Psoas muscle (tissue), 8 donors: ENCODE results near the gene PCDH1. TPM values are rescaled to one million over a fixed set of nuclear protein-coding genes. Genes with fewer than 3 reads are reported as not detected.
"Not testable (repeated sequence)": the region's sequence is repeated elsewhere in the genome, so short reads cannot be mapped to it uniquely, and the experiment has no call there.

Source experiments
- ATAC-seq, 4 donors: fragments of 200-7000 bp; cut with Tn5 transposase; one replicate each; pipeline ENCODE4 v1.9.1; 2020; ENCODE audit warnings: moderate library complexity in 3 of 4, mild to moderate bottlenecking in 2 of 4
- DNase-seq, 2 donors: peaks; one replicate each; pipeline ENCODE4 v3.0.0-alpha.2; 2020
- H3K27ac ChIP-seq: fragments of 200-600 bp; one replicate; pipeline ENCODE4 v1.8.0; 2022
- H3K27me3 ChIP-seq, 3 donors: fragments of 200-600 bp in 1 of 3; one replicate each; pipeline versions ENCODE4 v1.6.1 to v1.8.0; 2013 to 2022; ENCODE audit warnings: low read length in 2 of 3, mild to moderate bottlenecking in 2 of 3, moderate library complexity in 1 of 3; ENCODE audit not compliant: insufficient read depth in 3 of 3
- H3K36me3 ChIP-seq, 2 donors: fragments of 200-600 bp in 1 of 2; one replicate each; pipeline versions ENCODE4 v1.6.1 to v1.8.0; 2013 to 2022; ENCODE audit warnings: low read depth in 1 of 2, mild to moderate bottlenecking in 1 of 2, moderate library complexity in 1 of 2; ENCODE audit not compliant: insufficient read depth in 1 of 2
- H3K4me1 ChIP-seq: fragments of 200-600 bp; one replicate; pipeline ENCODE4 v1.8.0; 2022
- H3K4me3 ChIP-seq: fragments of 200-600 bp; one replicate; pipeline ENCODE4 v1.8.0; 2022; ENCODE audit warnings: mild to moderate bottlenecking
- H3K9me3 ChIP-seq: fragments of 200-600 bp; one replicate; pipeline ENCODE4 v1.8.0; 2022
- WGBS, 3 donors: extraction: QIAGEN DNeasy Blood & Tissue Kit; methylation state at CpG; one replicate each; pipeline versions ENCODE4 v1.1.6 to v1.1.7; 2013; 5-methylcytosine and 5-hydroxymethylcytosine counted together
- intact Hi-C, 2 donors: fragments of 100-400 bp; cut with DNase I; formaldehyde crosslinking; loops; one replicate each; pipeline versions ENCODE4 v1.11.0 to v1.14.2; 2022
- long read RNA-seq, 2 donors: library from polyadenylated mRNA; unstranded; transcript quantifications; one replicate each; pipeline ENCODE4 v2.0.0, GENCODE V29; 2021
- polyA plus RNA-seq, 3 donors: library from polyadenylated mRNA; stranded (reverse); fragments of 200-250 nt; gene quantifications; one replicate each; pipeline ENCODE4 v1.2.3, GENCODE V29; 2013
- total RNA-seq, 4 donors: library from RNA; stranded (reverse); fragmentation: NEBNext Ultra II Directional in 2 of 4; extraction: Animal tissue kit (Norgen Biotek cat#: 25700) in 2 of 4; gene quantifications; one replicate each; pipeline versions ENCODE4 v1.2.1 to v1.2.4, GENCODE V29; 2021 to 2023
- TF ChIP-seq, protein P1 (sequence below): fragments of 200-600 bp; IDR thresholded peaks from one replicate; pipeline ENCODE4 v1.8.0; 2022; ENCODE audit warnings: antibody characterized with exemption
- donor health status: healthy with polysubstance abuse.
- donor health status: DM: no; HTN: no; CAD: no; lungs with moderate emphysema.
- donor health status: Bipolar disorder and iron deficiency.
- donor health status: healthy.
- donor health status: DM: yes; HTN: yes; CAD: no.
- donor health status: DM: no; HTN: no; CAD: no.
- donor health status: DM: no; HTN: no; CAD: no.
- donor health status: DM: yes; HTN: yes; CAD: no.

Gene PCDH1
- total RNA-seq = 10 to 100 TPM; 10.1 to 17.4 (median 13.7) TPM
- 1 to 10 TPM; 4.2 to 8.8 (median 5.1) TPM for polyA plus RNA-seq
- long read RNA-seq, donor 1, partial matches to known transcripts = 0 of 2 reads
- long read RNA-seq, donor 1, other reads (novel, unspliced or antisense) = 2 of 2 reads
- long read RNA-seq, donor 2, partial matches to known transcripts = 0 of 4 reads
- long read RNA-seq, donor 2, other reads (novel, unspliced or antisense) = 2 of 4 reads

DNA sequence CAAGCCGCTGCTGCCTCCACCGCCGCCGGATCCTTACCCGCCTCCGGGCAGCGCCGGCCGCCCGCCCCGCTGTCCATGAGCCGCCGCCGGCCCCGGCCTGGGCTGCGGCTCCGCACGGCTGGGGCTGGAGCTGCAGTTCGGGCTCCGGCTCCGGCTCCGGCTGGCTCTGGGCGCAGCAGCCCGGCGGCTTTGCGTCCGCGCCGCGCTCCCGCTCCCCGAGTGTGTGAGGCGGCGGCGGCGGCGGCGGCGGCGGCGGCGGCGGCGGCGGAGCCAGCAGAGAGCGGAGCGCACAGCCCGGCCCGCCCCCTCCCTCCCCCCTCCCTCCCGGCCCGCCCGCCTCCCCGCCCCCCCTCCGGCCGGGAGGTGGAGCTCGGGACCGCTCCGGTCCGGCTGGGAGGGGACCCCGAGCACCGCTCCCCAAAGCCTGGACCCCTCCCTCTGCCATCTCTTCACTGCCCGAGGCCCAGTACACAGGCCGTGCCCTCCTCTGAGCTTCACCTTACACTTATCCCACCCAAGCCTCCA lies at the start of gene PCDH1:
TSS of gene PCDH1 (minus strand) at position 225 of the 525 bp plus-strand sequence. CDS start at position 77, 148 bp downstream.
- DNase-seq = no peak
- ATAC-seq = peak; percentile 41 to 80 (median 62)
- peaks cover 0 to 62% (median 19%) of the 10 kb centered on the region in 3 donors for H3K27me3 ChIP-seq
- H3K36me3 ChIP-seq = no peaks in the 10 kb centered on the region
- intact Hi-C loops = loop anchor here (2.0 to 5.0 kb wide), 4 partner anchors 84 to 185 kb away; no protein-coding TSS in a partner anchor
- peaks cover 24% of the 10 kb centered on the region for H3K4me1 ChIP-seq
- TF ChIP-seq, protein P1, sequence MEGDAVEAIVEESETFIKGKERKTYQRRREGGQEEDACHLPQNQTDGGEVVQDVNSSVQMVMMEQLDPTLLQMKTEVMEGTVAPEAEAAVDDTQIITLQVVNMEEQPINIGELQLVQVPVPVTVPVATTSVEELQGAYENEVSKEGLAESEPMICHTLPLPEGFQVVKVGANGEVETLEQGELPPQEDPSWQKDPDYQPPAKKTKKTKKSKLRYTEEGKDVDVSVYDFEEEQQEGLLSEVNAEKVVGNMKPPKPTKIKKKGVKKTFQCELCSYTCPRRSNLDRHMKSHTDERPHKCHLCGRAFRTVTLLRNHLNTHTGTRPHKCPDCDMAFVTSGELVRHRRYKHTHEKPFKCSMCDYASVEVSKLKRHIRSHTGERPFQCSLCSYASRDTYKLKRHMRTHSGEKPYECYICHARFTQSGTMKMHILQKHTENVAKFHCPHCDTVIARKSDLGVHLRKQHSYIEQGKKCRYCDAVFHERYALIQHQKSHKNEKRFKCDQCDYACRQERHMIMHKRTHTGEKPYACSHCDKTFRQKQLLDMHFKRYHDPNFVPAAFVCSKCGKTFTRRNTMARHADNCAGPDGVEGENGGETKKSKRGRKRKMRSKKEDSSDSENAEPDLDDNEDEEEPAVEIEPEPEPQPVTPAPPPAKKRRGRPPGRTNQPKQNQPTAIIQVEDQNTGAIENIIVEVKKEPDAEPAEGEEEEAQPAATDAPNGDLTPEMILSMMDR = no peak
- WGBS, 3 donors = 0 to 1% (median 0%) methylated on average over 10 to 56 of the region's 63 CpGs
- peak within 1 kb of the TSS; percentile 71 for H3K4me3 ChIP-seq
- H3K9me3 ChIP-seq = no peaks in the 10 kb centered on the region
- H3K27ac ChIP-seq = peak within 1 kb of the TSS; percentile 63

DNA sequence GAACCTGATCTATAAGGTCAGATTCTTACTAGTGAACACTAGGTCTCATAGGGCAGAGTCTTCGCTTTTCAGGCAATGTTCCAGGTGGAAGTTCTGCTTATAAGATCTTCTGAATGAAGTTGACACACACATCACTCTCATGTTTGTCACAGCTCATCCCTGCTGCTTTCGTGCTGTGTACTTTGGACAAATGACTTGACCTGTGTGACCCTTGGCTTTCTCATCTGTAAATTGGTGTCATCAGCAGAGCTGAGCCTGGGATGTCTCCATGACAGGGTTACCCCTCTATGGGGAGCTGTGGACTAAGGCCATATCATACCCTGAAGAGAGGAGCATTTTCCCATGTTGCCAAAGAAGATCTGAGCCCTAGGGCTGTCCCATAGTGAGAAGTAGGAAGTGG lies 48.2 kb upstream of the PCDH1 start:
- 65 to 82% (median 68%) methylated on average over 2 of the region's 2 CpGs for WGBS, 3 donors
- DNase-seq (no peak), ATAC-seq (no peak)
- intact Hi-C loops = no loop called here
- H3K4me1 ChIP-seq = peaks cover 18% of the 10 kb centered on the region
- TF ChIP-seq, protein P1 = no peak
- H3K27me3 ChIP-seq = no peaks in the 10 kb centered on the region
- no peak overlapping the region for H3K27ac ChIP-seq
- H3K4me3 ChIP-seq = no peak overlapping the region
- peaks cover 8 to 69% of the 10 kb centered on the region in 2 donors for H3K36me3 ChIP-seq
- no peaks in the 10 kb centered on the region for H3K9me3 ChIP-seq

DNA sequence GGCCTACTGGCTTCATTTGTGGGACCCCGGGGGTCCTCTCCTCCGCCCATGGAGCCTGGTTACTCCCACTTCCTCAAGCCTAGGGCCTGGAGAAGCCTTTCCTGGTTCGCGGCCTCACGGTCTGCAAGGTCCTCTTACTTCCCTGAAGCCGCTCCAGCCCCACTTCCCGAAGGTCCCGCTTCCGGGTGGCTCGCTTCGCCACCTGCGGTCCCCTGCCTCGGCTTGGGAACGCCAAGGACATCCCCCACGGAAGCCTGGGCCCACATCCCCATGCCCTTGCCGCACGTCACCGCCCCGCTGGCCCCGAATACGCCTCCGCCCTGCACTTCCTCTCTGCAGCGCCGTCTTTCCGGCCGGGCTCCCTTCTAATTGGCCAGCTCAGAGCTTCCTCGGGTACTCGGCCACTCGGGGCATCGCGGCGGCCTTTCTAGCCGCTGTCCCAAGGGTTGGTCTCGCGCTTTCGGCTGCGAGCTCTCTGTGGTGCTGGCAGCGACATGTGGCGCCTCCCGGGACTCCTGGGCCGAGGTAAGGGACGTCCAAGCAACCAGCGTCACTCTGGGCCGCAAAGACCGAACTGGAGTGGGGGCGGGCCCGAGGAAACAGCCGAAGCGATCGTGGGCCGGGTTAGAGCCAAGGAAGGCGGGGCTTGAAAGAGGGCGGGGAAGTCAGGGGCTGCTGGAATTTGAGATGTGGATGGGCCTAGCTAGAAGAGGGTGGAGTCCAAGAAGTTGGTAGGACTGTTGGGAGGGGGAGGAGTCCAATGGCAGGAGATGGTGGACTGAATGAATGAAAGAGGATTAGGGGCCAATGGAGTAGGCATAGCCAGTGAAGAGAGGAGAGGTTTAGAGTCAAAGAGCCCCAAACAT lies 45.5 kb upstream of the PCDH1 start, which contains the start of gene DELE1:
TSS of gene DELE1 (plus strand) at position 424 of the 866 bp plus-strand sequence. CDS start at position 495, 71 bp downstream.
- 0 to 1% (median 0%) methylated on average over 53 of the region's 53 CpGs for WGBS, 3 donors
- no peaks in the 10 kb centered on the region for H3K9me3 ChIP-seq
- ATAC-seq (peak; percentile 97 to 98 (median 98)), DNase-seq (peak; percentile 96 to 97)
- intact Hi-C loops = no loop called here
- peaks cover 24% of the 10 kb centered on the region for H3K4me1 ChIP-seq
- TF ChIP-seq, protein P1 = no peak
- peaks cover 3 to 41% of the 10 kb centered on the region in 2 donors for H3K36me3 ChIP-seq
- peak within 1 kb of the TSS; percentile 90 for H3K27ac ChIP-seq
- H3K27me3 ChIP-seq = no peaks in the 10 kb centered on the region
- H3K4me3 ChIP-seq = peak within 1 kb of the TSS; percentile 76

DNA sequence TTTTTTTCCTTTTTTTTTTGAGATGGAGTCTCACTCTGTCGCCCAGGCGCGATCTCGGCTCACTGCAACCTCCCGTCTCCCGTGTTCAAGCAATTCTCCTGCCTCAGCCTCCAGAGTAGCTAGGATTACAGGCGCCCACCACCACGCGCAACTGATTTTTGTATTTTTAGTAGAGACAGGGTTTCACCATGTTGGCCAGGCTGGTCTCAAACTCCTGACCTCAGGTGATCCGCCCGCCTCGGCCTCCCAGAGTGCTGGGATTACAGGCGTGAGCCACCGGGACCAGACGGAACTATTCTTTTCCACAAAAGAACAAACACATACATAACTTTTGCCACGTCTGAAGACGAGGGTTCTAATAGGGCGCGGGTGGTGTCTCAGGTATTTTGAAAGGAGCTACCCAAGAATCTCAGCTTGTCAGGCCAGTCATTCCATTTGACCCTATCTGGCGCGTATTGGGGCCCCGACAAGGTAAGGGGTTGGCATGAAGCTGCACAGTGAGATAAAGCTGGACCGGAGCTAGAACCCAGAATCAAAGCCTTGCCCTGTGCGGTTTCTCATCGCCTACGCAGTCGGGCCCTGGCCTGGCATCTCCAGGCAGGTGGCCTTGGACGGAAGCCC lies 44.7 kb upstream of the PCDH1 start:
- DNase-seq, H3K9me3 ChIP-seq, H3K27me3 ChIP-seq, intact Hi-C loops: not testable (repeated sequence)
- ATAC-seq = peak in 3 of 4 donors; percentile 4 to 18 (median 6)
- H3K4me3 ChIP-seq = peak overlapping the region; percentile 76
- H3K4me1 ChIP-seq = peaks cover 23% of the 10 kb centered on the region
- WGBS, 3 donors = 52 to 56% (median 55%) methylated on average over 28 of the region's 28 CpGs
- H3K27ac ChIP-seq = peak overlapping the region; percentile 90
- H3K36me3 ChIP-seq = peaks cover 3 to 34% of the 10 kb centered on the region in 2 donors
